ENCODE measurements around the gene PCK2. TPM values are rescaled to one million over a fixed set of nuclear protein-coding genes. Genes with fewer than 3 reads are reported as not detected.

PCK2 gene
- polyA plus RNA-seq, result 1.2 TPM in 1 of 2 replicates, not detected in the other

GRCh38 chr14:24093901-24094840 lies at the start of gene PCK2:
Gene PCK2 (plus strand): TSS chr14:24094311. CDS start chr14:24094406, 95 bp downstream.

GRCh38 chr14:24051789-24052655 lies 42.1 kb upstream of the PCK2 start, which contains the start of gene CARMIL3:
Gene CARMIL3 (plus strand): TSS chr14:24052009. CDS start chr14:24052154, 145 bp downstream.

GRCh38 chr14:24071144-24071697 lies 22.9 kb upstream of the PCK2 start, which contains the start of gene CPNE6:
Gene CPNE6 (plus strand): TSS chr14:24071562. CDS start chr14:24072937, 1,375 bp downstream.

GRCh38 chr14:24114532-24115421 lies 20.7 kb downstream of the PCK2 start, which contains the start of the genes DCAF11 and NRL:
Gene DCAF11 (plus strand): TSS chr14:24114777. CDS start chr14:24115595, 818 bp downstream.
Gene NRL (minus strand): TSS chr14:24114949. CDS start chr14:24082848, 32,101 bp downstream.

GRCh38 chr14:24130380-24130716 lies 36.2 kb downstream of the PCK2 start, which contains the start of gene FITM1:
Gene FITM1 (plus strand): TSS chr14:24130659. CDS start chr14:24131564, 905 bp downstream.

GRCh38 chr14:24135834-24136683 lies 41.9 kb downstream of the PCK2 start, which contains the start of gene PSME1:
Gene PSME1 (plus strand): TSS chr14:24136194. CDS start chr14:24136263, 69 bp downstream.

GRCh38 chr14:24141097-24141880 lies 47.2 kb downstream of the PCK2 start, which contains the start of gene EMC9:
Gene EMC9 (minus strand): TSS chr14:24141591. CDS start chr14:24141304, 287 bp downstream.

GRCh38 chr14:24146453-24146977 lies 52.4 kb downstream of the PCK2 start, which contains the start of gene PSME2:
Gene PSME2 (minus strand): TSS chr14:24146610. CDS start chr14:24146581, 29 bp downstream.

GRCh38 chr14:24146978-24147760 lies 53.1 kb downstream of the PCK2 start, which contains the start of gene RNF31:
Gene RNF31 (plus strand): TSS chr14:24147498. CDS start chr14:24147699, 201 bp downstream.

Other genes with a start within 250 kb of the PCK2 start
- 0.77 and 2.8 TPM in 2 replicates for gene DHRS4, start 140.5 kb upstream of the PCK2 start, polyA plus RNA-seq
- 1.9 and 3.5 TPM in 2 replicates for gene DHRS4L2, start 105.4 kb upstream of the PCK2 start, polyA plus RNA-seq
- 0.52 and 1.0 TPM in 2 replicates for gene CARMIL3, start 42.3 kb upstream of the PCK2 start, polyA plus RNA-seq
- gene CPNE6, start 22.7 kb upstream of the PCK2 start, polyA plus RNA-seq, result 30.4 and 42.2 TPM in 2 replicates
- gene DCAF11, start 20.5 kb downstream of the PCK2 start, polyA plus RNA-seq, result 9.2 and 10.2 TPM in 2 replicates
- 0.27 TPM in 1 of 2 replicates, not detected in the other for gene NRL, start 20.6 kb downstream of the PCK2 start, polyA plus RNA-seq
- not detected in 2 replicates for gene FITM1, start 36.3 kb downstream of the PCK2 start, polyA plus RNA-seq
- 104 and 112 TPM in 2 replicates for gene PSME1, start 41.9 kb downstream of the PCK2 start, polyA plus RNA-seq
- 21.2 and 22.7 TPM in 2 replicates for gene EMC9, start 47.3 kb downstream of the PCK2 start, polyA plus RNA-seq
- gene PSME2, start 52.3 kb downstream of the PCK2 start, polyA plus RNA-seq, result 117 and 133 TPM in 2 replicates
- 15.5 and 28.7 TPM in 2 replicates for gene RNF31, start 53.2 kb downstream of the PCK2 start, polyA plus RNA-seq
- gene IRF9, start 67.0 kb downstream of the PCK2 start, polyA plus RNA-seq, result 5.3 and 7.2 TPM in 2 replicates
- gene REC8, start 77.8 kb downstream of the PCK2 start, polyA plus RNA-seq, result 6.9 and 12.6 TPM in 2 replicates
- gene IPO4, start 94.5 kb downstream of the PCK2 start, polyA plus RNA-seq, result 11.9 and 14.7 TPM in 2 replicates
- 16.9 and 18.7 TPM in 2 replicates for gene TM9SF1, start 101.1 kb downstream of the PCK2 start, polyA plus RNA-seq
- gene TSSK4, start 111.4 kb downstream of the PCK2 start, polyA plus RNA-seq, result not detected in 2 replicates
- 36.2 and 56.5 TPM in 2 replicates for gene CHMP4A, start 119.2 kb downstream of the PCK2 start, polyA plus RNA-seq
- 35.8 and 55.7 TPM in 2 replicates for gene MDP1, start 121.8 kb downstream of the PCK2 start, polyA plus RNA-seq
- 1,309 and 1,370 TPM in 2 replicates for gene NEDD8, start 138.1 kb downstream of the PCK2 start, polyA plus RNA-seq
- 57.3 and 98.9 TPM in 2 replicates for gene GMPR2, start 138.6 kb downstream of the PCK2 start, polyA plus RNA-seq
- gene TINF2, start 148.3 kb downstream of the PCK2 start, polyA plus RNA-seq, result 21.3 and 23.5 TPM in 2 replicates
- gene TGM1, start 168.9 kb downstream of the PCK2 start, polyA plus RNA-seq, result not detected in 2 replicates
- 13.6 and 17.3 TPM in 2 replicates for gene RABGGTA, start 177.3 kb downstream of the PCK2 start, polyA plus RNA-seq
- gene DHRS1, start 205.5 kb downstream of the PCK2 start, polyA plus RNA-seq, result 7.7 and 15.5 TPM in 2 replicates
- 3.4 and 5.3 TPM in 2 replicates for gene NOP9, start 205.5 kb downstream of the PCK2 start, polyA plus RNA-seq
- gene CIDEB, start 213.7 kb downstream of the PCK2 start, polyA plus RNA-seq, result 3.6 TPM in 1 of 2 replicates, not detected in the other
- gene LTB4R2, start 215.8 kb downstream of the PCK2 start, polyA plus RNA-seq, result 0.86 TPM in 1 of 2 replicates, not detected in the other
- gene LTB4R, start 217.2 kb downstream of the PCK2 start, polyA plus RNA-seq, result 0.79 and 1.8 TPM in 2 replicates
- gene ADCY4, start 240.8 kb downstream of the PCK2 start, polyA plus RNA-seq, result 0.99 TPM in 1 of 2 replicates, not detected in the other
- gene RIPK3, start 245.7 kb downstream of the PCK2 start, polyA plus RNA-seq, result not detected in 2 replicates